Osteocyte (in vitro differentiated cells): ENCODE measurements around the gene ERG. TPM values are rescaled to one million over a fixed set of nuclear protein-coding genes. Genes with fewer than 3 reads are reported as not detected.

ENCODE experiments used
- DNase-seq: peaks from one replicate; pipeline ENCODE4 v3.0.0; 2021; ENCODE audit warnings: mixed read lengths; ENCODE audit not compliant: unreplicated experiment; ENCODE audit errors: extremely low spot score
- H3K27ac Mint-ChIP-seq: one replicate; pipeline ENCODE4 v1.8.0; 2021; ENCODE audit warnings: mild to moderate bottlenecking, mixed read lengths; ENCODE audit not compliant: unreplicated experiment
- H3K27me3 Mint-ChIP-seq: one replicate; pipeline ENCODE4 v1.8.0; 2021; ENCODE audit warnings: mixed read lengths; ENCODE audit not compliant: unreplicated experiment
- H3K36me3 Mint-ChIP-seq: one replicate; pipeline ENCODE4 v1.8.0; 2021; ENCODE audit warnings: mixed read lengths; ENCODE audit not compliant: unreplicated experiment
- H3K4me1 Mint-ChIP-seq: one replicate; pipeline ENCODE4 v1.8.0; 2021; ENCODE audit warnings: mixed read lengths; ENCODE audit not compliant: unreplicated experiment
- H3K4me3 Mint-ChIP-seq: one replicate; pipeline ENCODE4 v1.8.0; 2021; ENCODE audit warnings: mild to moderate bottlenecking, moderate library complexity, mixed read lengths; ENCODE audit not compliant: unreplicated experiment
- H3K9me3 Mint-ChIP-seq: one replicate; pipeline ENCODE4 v1.8.0; 2021; ENCODE audit warnings: mixed read lengths; ENCODE audit not compliant: unreplicated experiment
- CTCF ChIP-seq: fragments of 200-600 bp; sonication (generic); IDR thresholded peaks from 2 replicates; pipeline ENCODE4 v1.5.0; 2021; ENCODE audit warnings: antibody characterized with exemption, mild to moderate bottlenecking, moderate library complexity
- total RNA-seq: library from RNA; stranded (reverse); gene quantifications from 2 replicates; pipeline ENCODE4 v1.2.1, GENCODE V29; 2021

The ERG gene
- total RNA-seq, 1 donor from 2014 or later = 11.0 TPM

- H3K4me3 Mint-ChIP-seq = peak overlapping the region; percentile 60
- H3K4me1 Mint-ChIP-seq = peaks cover 58% of the 10 kb centered on the region
- H3K27ac Mint-ChIP-seq = peak overlapping the region; percentile 83
- H3K9me3 Mint-ChIP-seq = no peaks in the 10 kb centered on the region
- DNase-seq = no peak
- no peaks in the 10 kb centered on the region for H3K36me3 Mint-ChIP-seq
- no peak for TF ChIP-seq CTCF
- H3K27me3 Mint-ChIP-seq = no peaks in the 10 kb centered on the region
These were observed 8.5 kb upstream of the ERG start for GRCh38 chr21:38506661-38507281.

GRCh38 chr21:38505654-38506523, 7.6 kb upstream of the ERG start:
- Mint-ChIP-seq H3K4me3 (peak overlapping the region; percentile 3), H3K27me3 (no peaks in the 10 kb centered on the region), H3K27ac (peak overlapping the region; percentile 83), H3K36me3 (no peaks in the 10 kb centered on the region), H3K4me1 (peaks cover 58% of the 10 kb centered on the region), H3K9me3 (no peaks in the 10 kb centered on the region)
- peak; percentile 85 for TF ChIP-seq CTCF
- no peak for DNase-seq

- H3K9me3 Mint-ChIP-seq = no peaks in the 10 kb centered on the region
- H3K36me3 Mint-ChIP-seq = no peaks in the 10 kb centered on the region
- H3K4me1 Mint-ChIP-seq = peaks cover 53% of the 10 kb centered on the region
- no peak overlapping the region for H3K4me3 Mint-ChIP-seq
- no peak for DNase-seq
- H3K27ac Mint-ChIP-seq = peak overlapping the region; percentile 31
- no peaks in the 10 kb centered on the region for H3K27me3 Mint-ChIP-seq
- no peak for TF ChIP-seq CTCF
These were observed 5.8 kb upstream of the ERG start for GRCh38 chr21:38504066-38504465.

- Mint-ChIP-seq H3K4me1 (peaks cover 55% of the 10 kb centered on the region), H3K36me3 (no peaks in the 10 kb centered on the region), H3K27me3 (no peaks in the 10 kb centered on the region), H3K9me3 (no peaks in the 10 kb centered on the region), H3K4me3 (no peak overlapping the region), H3K27ac (peak overlapping the region; percentile 44)
- TF ChIP-seq CTCF = no peak
- no peak for DNase-seq
These were observed 5.3 kb upstream of the ERG start for GRCh38 chr21:38503583-38503982.

- DNase-seq = no peak
- no peaks in the 10 kb centered on the region for H3K9me3 Mint-ChIP-seq
- H3K27me3 Mint-ChIP-seq = no peaks in the 10 kb centered on the region
- no peak overlapping the region for H3K27ac Mint-ChIP-seq
- no peak overlapping the region for H3K4me3 Mint-ChIP-seq
- H3K4me1 Mint-ChIP-seq = peaks cover 54% of the 10 kb centered on the region
- H3K36me3 Mint-ChIP-seq = no peaks in the 10 kb centered on the region
- no peak for TF ChIP-seq CTCF
These were observed 1.8 kb upstream of the ERG start for GRCh38 chr21:38500073-38500472.
